OCI-M2 (cell line): Measurements from ENCODE around the gene NEDD4L.
A peak's percentile ranks its signal among the peaks of the same experiment; 100 is the strongest.

ENCODE experiments used
- DNase-seq: peaks from one replicate; lab custom pipeline; 2025; ENCODE audit not compliant: unreplicated experiment; lab: John Stamatoyannopoulos, UW

Gene NEDD4L

DNA sequence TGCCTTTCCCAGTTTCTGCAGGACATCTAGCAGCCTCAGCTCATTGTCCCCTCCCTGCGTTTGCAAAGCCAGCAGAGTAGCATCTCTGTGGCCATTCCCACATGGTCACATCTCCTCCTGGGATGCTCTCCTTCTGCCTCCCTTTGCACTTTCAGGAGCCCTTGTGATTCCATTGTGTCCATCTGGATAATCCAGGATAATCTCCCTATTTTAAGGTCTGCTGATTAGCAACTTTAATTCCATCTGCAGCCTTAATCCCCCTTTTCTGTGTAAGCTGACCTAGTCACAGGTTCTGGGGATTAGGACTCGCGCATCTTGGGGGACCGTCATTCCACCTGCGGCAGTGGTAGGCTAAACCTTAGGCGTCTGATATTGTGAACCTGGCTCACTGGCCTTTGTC, 70.7 kb downstream of the NEDD4L start:
- DNase-seq: no peak

DNA sequence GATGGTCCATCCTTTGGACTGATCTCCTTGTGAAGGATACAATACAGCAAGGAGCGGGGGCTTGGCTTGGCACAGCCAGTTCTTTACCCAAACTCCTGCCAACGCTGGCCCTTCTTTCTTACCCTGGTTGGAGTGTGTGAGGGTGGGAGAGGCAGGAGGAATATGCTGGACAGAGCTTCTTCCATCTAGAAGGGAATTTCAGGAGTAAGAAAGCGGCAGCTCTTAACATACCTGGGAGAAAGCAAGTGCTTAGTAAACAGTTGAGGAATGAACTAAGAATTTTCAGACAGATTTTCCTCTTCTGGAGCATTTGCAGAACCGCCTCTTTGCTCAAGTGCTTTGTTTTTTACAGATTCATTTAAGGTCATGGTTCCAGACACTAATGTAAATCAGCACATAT, 72.8 kb downstream of the NEDD4L start:
- no peak for DNase-seq

DNA sequence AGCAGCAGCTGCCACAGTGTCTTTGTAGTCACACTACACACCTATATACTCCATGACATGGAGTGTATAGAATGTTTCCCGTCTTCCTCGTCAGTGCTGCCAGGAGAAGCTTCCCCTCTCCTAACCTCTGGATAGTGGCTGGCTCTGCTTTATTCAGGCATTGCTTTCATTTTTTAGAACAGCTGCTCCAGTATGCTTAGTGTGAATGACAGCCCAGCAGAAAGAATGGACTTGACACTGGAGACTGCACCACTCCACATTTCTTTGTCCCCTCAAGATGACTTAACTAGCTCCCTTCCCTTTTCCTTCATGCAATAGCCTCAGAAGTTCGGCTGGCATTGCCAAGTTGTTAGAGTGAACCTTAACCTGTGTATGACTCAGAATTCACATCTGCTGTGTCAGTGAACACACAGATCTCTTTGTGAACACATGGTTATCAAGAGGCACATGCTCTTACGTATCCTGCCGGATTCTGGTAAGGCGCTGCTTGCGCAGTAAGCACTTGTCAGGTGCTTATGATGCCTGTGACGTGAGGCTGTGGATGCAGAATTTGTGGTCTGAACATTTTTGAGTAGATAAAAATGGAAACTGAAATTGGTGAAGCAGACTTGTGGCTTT, 73.9 kb downstream of the NEDD4L start:
- no peak for DNase-seq

DNA sequence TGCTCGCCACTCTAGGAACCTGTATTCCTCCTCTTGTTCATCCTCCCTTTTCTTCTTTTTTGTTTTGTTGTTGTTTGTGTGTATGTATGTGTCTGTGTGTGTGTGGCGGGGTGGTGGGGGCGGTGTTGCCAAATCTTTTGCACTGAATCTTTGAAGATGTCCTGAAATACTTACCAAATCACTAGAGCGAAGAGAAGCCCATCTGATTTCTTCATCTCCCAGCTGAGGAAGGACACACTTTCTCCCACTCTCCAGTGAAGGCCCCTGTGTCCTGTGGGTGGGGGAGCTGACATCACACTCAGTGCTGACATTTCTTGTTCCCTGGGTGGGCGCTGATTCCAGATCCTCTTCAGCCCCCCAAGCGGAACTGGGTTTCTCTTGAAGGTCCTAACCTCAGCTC, 74.5 kb downstream of the NEDD4L start:
- DNase-seq: no peak

DNA sequence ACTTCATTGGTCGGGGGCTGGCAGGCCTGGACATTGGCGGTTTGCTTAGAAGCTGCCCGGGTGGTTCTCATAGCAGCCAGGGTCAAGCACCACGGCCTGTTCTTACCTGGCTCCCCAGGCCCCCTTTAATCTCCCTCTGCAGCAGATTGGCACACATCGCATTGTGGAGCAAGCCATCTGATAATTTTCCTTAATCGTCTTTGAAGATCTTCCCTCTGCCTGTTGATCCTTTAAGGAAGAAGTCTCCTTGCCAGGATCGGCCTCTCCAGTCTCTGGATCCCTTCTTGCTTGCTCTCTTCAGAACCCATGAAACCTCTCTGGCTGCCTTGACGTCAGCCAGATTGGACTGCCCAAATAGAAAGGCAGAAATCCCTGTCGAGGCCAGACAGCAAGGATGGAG, 75.8 kb downstream of the NEDD4L start:
- no peak for DNase-seq

DNA sequence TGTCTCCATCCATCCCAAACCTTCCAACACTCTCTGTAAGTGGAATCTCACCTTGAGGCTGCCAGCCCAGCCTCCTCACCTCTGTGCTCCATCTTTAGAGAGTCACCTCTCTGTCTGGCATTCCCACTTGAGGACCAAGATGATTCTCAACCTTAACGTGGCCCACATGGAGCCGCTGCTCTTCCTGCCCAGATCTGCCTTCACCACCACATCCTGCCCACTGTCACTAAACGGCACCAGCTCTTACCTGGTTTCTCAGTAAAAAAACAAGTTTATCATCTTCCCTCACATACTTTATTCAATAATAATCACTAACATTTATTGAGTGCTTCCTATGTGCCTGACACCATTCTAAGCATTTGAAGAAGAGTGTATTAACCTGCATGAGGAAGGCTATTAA, 80.4 kb downstream of the NEDD4L start:
- no peak for DNase-seq

DNA sequence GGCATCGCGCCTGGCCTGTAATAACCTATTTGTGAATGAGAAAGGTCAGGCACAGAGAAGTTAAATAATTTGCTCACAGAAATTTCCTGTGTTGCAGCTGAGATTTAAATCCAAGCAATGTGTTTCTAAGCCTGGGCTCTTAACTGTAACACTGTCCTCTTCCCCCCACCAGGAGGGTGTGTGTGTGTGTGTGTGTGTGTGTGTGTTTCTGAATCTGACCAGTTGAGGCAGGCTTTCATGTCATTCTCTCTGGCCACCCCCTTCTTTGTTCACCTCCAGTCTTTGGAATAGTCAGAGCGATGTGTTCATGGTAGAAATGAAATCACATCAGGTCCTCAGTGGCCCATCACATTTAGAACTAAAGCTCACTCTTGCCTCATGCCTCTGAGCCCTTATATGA, 81.2 kb downstream of the NEDD4L start:
- DNase-seq: no peak

DNA sequence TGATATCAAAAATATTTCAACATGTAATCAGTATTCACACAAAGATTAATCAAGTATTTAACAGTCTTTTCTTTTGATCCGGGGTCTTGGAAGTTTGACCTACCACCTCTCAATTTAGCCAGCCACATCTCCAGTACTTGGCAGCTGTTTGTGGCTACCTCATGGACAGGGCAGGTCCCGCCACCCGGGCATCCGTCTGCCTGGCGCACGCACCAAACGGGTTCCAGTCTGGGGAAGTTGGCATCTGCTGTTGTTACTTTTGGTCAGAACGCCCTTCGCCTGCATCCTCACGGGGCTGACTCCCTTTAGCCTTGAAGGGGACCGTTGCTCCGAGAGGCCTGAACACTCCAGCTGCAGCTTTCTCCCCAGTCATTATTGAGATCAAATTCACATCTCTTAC, 81.7 kb downstream of the NEDD4L start:
- DNase-seq: no peak

DNA sequence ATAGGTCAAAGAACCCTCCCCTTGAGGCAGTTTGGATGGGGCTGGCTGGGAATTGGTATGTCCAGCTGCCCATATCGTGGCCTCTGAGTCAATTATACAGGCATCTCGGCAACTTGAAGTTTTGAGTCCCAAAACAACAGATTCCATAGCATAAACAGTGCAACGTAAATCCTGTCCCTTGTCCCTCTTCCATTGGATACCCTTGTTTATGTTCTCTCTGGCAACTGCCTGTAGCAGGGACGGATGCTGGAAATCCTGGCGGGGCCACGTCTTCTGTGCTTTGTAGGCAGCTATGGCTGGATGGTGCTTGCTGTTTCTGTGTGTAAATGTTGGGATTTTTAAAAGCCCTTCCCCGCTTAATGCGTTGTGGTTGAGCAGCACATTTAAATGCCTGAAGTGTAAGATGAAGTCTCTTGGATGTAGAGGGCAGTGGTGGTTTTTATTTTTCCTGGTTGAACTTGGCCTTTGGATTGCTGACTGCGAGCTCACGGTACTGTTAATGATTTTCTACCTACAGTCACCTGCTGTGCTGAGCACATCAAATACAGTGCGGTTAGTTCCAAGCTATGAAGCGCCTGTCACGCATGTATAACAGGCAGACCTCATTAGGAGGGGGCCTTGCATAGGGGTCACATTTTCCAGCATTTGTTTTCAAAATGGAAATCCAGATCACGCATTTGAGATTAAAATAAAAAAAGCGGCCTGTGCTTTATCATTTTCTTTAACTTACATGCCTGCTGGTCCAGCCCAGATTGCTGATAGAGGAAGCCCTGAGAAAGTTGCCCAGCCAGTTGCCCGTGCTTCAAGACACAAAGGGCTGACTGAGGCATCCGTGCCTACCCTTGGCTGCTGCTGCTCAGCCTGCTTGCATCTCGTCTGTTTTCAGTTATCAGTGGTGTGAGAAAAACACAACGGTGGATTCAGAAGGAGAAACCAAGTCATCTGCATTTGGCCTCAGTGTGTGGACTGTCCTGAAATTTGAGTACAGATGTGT, 84.7 kb downstream of the NEDD4L start:
- DNase-seq: no peak

DNA sequence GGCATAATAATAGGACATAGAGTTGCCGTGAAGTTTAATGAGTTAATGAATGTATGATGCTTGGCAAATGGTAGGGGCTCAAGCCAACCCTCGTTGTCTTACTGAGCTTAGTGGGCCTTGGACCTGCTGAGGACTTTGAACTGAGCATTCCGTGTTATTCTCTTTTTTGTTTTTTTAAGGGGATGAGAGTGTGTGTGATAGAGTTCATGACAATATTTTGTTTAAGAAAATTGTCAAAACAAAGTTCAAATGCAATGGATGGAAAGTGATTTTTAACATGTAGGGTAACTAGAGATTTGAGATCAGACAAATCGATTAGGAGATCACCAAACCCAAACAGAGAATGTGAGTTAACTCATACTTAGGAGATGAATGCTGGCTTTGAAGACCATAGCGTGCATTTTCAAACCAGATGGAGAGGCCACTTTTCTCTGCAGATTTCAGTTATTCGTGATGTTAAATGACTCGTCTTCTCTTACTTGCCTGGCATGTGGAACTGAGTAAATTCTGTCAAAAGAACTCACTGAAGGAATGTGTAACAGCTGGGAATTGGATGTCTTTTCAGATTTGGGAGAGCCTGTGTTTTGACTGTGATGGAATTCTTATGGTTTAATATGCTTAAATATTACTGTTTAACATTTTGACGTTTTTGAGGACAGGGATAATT, 88.7 kb downstream of the NEDD4L start:
- no peak for DNase-seq

DNA sequence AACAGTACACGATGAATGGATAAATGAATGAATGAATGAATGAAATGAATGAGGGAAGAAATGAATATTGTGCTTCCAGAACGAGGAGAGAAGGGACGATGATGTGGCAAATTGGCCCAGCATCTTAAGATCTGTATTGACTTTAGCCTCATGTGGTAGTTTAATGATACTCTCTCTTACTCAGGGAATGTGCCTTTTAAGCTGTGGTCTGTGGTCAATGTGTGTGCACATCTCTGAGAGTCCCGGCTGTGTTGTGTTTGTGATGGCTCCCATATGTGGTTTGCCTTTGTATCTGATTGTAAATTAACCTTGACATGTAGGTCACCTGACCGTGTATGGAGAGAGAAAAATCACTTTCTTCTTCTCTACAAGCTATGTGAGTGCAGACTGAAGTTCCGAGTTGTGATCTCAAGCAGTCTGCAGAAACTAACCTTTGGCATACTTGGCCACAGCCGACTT, 91.2 kb downstream of the NEDD4L start:
- DNase-seq: no peak

DNA sequence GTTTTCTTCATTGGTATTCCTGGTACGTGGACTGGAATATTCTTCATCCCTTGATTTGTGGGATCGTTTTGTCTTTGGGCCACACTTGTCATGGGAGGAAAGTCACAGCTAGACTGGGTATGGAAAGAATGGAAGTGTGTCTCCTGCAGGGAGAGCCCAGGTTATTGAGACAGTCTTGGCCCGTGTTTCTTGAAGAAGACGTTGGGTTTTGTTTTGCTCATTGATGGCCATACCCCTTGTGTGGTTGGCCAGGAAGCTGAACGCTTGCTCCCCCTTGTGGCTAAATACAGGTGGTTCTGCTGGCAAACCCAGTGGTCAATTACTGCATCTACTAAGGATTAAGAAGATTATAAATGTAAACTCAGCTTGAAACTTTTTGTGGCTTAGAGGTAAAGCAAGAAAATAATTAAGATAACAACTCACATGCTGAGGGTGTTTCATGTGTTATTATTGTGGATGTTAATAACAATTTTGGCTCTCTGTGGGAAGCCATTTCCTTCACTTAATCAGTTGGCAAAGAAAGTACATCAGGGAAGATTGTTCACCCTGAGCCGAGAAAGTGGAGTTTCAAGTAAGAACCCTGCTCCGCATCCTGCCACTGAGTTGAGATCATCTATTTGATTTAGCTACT, 91.8 kb downstream of the NEDD4L start:
- peak; percentile 22 for DNase-seq

DNA sequence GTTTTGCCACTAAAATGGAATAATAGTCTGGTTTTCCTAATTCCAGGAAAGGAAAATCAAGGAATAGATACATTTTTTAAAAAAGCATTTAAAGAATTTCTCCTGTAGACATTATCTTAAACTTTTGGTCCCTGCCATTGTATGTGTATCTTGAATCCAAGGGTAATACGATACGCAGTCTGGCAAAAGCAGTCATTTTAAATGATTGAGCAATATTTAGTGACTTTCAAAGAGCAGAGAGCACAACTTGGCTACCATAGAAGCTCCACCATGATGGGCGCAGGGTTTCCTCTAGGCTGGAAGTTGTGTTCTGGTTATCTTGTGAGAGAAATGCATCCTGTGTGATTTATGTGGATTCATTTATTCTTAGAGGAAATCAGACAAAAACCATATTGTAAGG, 92.9 kb downstream of the NEDD4L start:
- no peak for DNase-seq

DNA sequence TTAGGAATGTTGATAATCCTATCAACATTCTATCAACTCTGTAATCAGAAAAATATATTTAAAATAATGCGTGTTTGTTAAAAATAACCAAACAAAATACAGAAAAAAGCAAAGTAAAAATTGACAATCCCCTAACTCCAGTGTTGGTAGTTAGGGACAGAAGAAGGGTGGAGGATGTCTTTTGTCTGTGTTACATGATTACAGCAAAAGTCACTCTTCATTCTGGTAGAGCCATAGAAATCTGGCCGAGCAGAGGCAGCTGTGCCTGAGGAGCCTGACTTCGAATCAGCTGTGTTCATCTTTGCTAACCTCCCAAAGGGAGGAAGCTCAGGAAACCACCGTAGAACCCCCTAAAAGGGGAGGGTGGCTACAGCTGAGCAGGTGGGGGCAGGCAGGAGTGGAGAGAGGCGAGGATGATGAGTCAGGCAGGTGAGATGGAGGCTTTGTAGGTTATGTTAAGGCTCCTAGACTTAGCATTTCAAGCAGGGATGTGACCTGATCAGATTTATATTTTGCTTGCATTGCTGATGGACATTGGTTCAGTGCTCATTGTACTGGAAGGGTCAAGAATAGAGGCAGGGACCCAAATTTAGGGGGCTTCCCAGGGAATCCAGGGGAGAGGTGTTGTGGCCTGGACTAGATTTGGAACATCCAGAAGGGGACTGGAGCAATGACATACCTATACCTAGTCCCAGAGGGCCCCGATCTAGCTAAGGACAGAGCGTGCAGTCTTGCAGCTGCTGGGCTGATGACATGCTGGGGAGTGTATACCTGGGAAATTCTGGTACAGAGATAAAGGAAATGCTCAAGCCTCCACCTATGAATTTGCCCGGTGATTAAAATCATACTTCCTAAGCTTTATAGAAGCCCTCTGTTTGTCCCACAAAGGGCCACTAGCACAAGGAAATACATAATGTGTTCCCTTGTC, 95.7 kb downstream of the NEDD4L start:
- no peak for DNase-seq

DNA sequence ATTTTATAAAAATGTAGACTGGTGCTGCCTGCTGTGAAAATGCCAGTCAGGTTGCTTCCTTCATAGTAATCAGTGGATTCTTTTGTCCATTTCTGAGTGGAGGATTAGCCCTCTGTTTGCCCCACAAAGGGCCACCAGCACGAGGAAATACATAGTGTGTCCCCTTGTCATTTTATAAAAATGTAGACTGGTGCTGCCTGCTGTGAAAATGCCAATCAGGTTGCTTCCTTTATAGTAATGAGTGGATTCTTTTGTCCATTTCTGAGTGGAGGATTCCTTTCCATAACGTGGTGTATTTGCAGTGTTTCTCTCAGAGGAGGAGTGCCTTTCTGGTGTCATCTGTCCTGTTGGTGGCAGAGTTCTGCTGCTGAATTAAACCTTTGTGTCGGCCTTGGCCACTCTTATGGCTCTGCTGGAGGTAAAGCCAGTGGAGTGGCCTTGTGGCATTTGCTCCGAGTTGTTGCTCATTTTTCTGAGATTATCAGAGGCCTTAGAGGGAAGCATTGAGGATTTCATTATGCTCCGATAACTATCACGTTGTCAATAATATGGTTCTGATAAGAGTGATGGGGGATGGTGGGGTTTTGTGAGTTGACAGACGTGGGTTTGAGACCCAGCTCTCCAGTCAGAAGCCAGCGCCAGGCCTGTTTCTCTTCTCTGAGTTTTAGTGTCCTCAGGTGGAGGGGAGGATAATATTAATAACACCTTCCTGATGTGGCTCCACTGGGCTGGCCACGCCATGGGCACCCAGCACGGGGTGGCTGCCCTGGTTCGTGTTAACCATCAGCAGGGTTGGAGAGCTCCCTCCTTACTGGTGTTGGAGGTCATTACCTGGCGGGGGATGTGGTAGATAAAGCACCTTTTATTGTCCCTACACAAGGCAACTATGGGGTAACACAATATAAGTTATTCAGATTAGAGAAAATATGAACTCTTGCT, 96.6 kb downstream of the NEDD4L start:
- no peak for DNase-seq

DNA sequence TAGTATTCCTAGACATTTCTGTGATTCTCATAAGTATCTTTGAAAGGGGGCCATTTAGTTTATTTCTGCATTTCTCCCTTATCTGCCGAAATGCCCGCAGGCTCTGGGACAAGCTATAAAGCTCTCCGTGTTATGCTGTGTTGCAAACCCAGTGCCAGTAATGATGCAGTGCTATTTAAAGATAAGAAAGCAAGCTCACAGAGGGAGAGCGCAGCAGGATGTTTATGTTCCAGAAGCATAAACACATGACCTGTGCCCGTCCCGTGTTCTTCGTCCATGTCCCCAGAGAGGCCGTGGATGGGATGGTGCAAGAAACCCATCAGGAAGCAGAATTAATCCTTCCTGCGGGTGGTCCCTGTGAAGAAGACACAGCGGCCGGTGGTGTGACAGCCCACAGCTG, 99.4 kb downstream of the NEDD4L start:
- DNase-seq: no peak

DNA sequence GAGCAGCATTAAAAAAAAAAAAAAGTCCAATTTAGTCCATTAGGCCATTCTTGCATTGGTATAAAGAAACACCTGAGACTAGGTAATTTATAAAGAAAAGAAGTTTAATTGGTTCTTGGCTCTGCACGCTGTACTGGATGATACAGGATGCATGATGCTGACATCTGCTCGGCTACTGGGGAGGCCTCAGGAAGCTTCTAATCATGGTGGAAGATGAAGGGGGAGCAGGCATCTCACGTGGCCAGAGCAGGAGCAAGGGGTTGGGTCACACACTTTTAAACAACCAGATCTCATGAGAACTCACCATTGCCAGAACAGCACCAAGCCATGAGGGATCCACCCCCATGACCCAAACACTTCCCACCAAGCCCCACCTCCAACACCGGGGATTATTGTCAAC, 100.1 kb downstream of the NEDD4L start:
- no peak for DNase-seq

DNA sequence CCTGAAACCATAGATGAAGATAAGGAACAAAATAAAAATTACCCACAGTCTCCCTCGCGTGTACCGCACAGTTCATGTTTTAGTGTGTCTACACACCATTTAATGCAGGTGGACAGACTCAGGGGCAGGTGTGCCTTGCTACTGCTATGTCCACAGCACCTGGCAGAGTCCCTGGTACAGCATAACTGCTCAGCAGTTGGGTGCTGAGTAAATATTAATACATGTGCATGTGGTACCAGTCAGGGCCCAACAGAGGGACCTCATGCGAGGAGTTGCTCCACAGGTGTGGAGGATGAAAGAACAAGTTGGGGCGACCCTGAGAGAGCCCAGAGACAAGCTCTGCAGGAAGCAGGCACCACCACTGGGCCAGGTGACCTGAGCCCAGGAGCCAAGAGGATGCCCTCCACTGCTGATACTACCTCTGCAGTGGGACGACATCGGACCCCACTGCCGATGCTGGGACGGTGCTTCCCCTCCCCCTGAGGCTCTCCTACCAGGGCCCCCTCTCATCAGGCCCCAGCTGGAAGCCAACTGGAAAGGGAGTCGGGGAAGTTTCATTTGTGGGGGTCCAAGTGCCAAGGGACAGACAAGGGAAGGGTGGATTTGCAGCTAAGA, 100.8 kb downstream of the NEDD4L start:
- no peak for DNase-seq

DNA sequence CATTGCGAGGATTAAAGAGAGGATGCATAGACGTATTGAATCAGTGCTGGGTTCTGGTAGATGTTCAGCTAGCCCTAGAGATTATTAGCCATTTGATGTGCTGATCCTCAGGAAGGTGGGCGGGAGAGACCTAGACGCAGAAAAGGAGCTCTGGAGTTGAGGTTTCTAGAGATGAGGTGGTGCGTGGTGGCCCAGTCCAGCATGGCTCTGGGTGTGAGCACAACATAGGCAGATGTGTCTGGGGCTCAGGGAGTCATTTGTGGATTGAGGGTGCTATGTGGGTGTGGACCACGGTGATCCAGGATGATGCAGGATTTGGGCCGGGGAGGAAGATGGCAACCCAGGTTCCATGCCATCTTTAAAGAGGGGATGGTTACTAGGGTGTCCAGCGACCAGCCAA, 102.1 kb downstream of the NEDD4L start:
- no peak for DNase-seq
